Naive B cell (primary cell): ENCODE measurements around the gene C2CD2L. TPM values are rescaled to one million over a fixed set of nuclear protein-coding genes. Genes with fewer than 3 reads are reported as not detected.
A peak's percentile ranks its signal among the peaks of the same experiment; 100 is the strongest.
"Not testable (repeated sequence)": the region's sequence is repeated elsewhere in the genome, so short reads cannot be mapped to it uniquely, and the experiment has no call there.

Experiments
- ATAC-seq, 2 donors: fragments of 150-1000 bp; cut with Tn5 transposase; 2 replicates each; pipeline ENCODE4 v1.10.0; 2021; ENCODE audit warnings: low read depth in 2 of 2, mild to moderate bottlenecking in 2 of 2, moderate library complexity in 2 of 2
- DNase-seq: peaks from one replicate; pipeline ENCODE4 v3.0.0; 2022
- H3K27ac Mint-ChIP-seq, 6 donors: one replicate each; pipeline ENCODE4 v1.8.0; 2020 to 2022; ENCODE audit warnings: mild to moderate bottlenecking in 6 of 6, mixed read lengths in 6 of 6, moderate library complexity in 5 of 6, inconsistent platforms in 2 of 6
- H3K27me3 Mint-ChIP-seq, 3 donors: one replicate each; pipeline ENCODE4 v1.8.0; 2021 to 2022; ENCODE audit warnings: mixed read lengths in 3 of 3, mild to moderate bottlenecking in 1 of 3
- H3K36me3 Mint-ChIP-seq, 2 donors: one replicate each; pipeline ENCODE4 v1.8.0; 2020 to 2022; ENCODE audit warnings: mixed read lengths in 2 of 2, inconsistent platforms in 1 of 2, mild to moderate bottlenecking in 1 of 2
- H3K4me1 Mint-ChIP-seq, 3 donors: one replicate each; pipeline ENCODE4 v1.8.0; 2020 to 2022; ENCODE audit warnings: mixed read lengths in 3 of 3, inconsistent platforms in 1 of 3, mild to moderate bottlenecking in 1 of 3, moderate library complexity in 1 of 3
- H3K4me3 Mint-ChIP-seq, 8 donors: one replicate each; pipeline ENCODE4 v1.8.0; 2020 to 2022; ENCODE audit warnings: mild to moderate bottlenecking in 8 of 8, mixed read lengths in 8 of 8, moderate library complexity in 8 of 8, inconsistent platforms in 2 of 8
- H3K9me3 Mint-ChIP-seq, 7 donors: one replicate each; pipeline ENCODE4 v1.8.0; 2020 to 2022; ENCODE audit warnings: mixed read lengths in 7 of 7, mild to moderate bottlenecking in 5 of 7, inconsistent platforms in 2 of 7, moderate library complexity in 1 of 7
- polyA plus RNA-seq, 6 donors: library from polyadenylated mRNA; unstranded; fragments of 300-500 nt; fragmentation: Illumina TruSeq; gene quantifications; one replicate each; pipeline ENCODE4 v1.2.3, GENCODE V29; 2021; ENCODE audit warnings: low read depth in 6 of 6

C2CD2L gene
- polyA plus RNA-seq, 6 donors from 2014 or later, result 0.55 to 3.8 (median 2.0) TPM

- H3K9me3 Mint-ChIP-seq, result no peaks in the 10 kb centered on the region
- DNase-seq, result no peak
- peak overlapping the region in 1 of 6 donors; percentile 47 for H3K27ac Mint-ChIP-seq
- H3K27me3 Mint-ChIP-seq, result no peaks in the 10 kb centered on the region
- ATAC-seq, result no peak
- H3K36me3 Mint-ChIP-seq, result peaks cover 0 to 3% of the 10 kb centered on the region in 2 donors
- no peak overlapping the region for H3K4me3 Mint-ChIP-seq
- peaks cover 28 to 40% (median 35%) of the 10 kb centered on the region in 3 donors for H3K4me1 Mint-ChIP-seq
Measured at GRCh38 chr11:119125821-119126220, 18.7 kb downstream of the C2CD2L start.

GRCh38 chr11:119126675-119127268 lies 19.6 kb downstream of the C2CD2L start:
- no peak overlapping the region for H3K4me3 Mint-ChIP-seq

DNA sequence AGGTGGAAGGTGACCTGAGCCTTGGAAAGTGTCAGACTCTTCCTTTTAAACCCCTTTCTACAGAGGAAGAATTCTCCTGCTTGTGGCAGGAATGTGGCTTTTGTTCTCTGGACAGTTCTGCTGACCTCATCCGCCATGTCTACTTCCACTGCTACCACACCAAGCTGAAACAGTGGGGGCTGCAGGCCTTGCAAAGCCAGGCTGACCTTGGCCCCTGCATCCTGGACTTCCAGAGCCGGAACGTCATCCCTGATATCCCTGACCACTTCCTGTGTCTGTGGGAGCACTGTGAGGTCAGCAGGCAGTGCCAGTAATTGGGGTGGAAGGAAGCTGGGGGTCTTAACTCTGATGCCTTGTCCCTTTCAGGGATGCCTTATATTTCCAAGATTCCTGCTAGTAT lies 23.5 kb downstream of the C2CD2L start:
- Mint-ChIP-seq H3K27ac (no peak overlapping the region), H3K4me1 (peaks cover 5 to 14% (median 11%) of the 10 kb centered on the region in 3 donors)
- no peak for ATAC-seq

More at GRCh38 chr11:119126675-119127268, 19.6 kb downstream of the C2CD2L start:
- H3K27me3 Mint-ChIP-seq, result no peaks in the 10 kb centered on the region
- H3K36me3 Mint-ChIP-seq, result peaks cover 0 to 8% of the 10 kb centered on the region in 2 donors
- no peak overlapping the region for H3K27ac Mint-ChIP-seq
- ATAC-seq (no peak), DNase-seq (no peak)
- H3K4me1 Mint-ChIP-seq, result peaks cover 20 to 34% (median 29%) of the 10 kb centered on the region in 3 donors
- no peaks in the 10 kb centered on the region for H3K9me3 Mint-ChIP-seq

GRCh38 chr11:119134389-119134978 lies 27.3 kb downstream of the C2CD2L start:
- DNase-seq (no peak), ATAC-seq (no peak)
- peaks cover 0 to 5% (median 0%) of the 10 kb centered on the region in 3 donors for H3K4me1 Mint-ChIP-seq
- peaks cover 0 to 1% (median 0%) of the 10 kb centered on the region in 7 donors for H3K9me3 Mint-ChIP-seq
- no peak overlapping the region for H3K27ac Mint-ChIP-seq
- no peak overlapping the region for H3K4me3 Mint-ChIP-seq
- H3K36me3 Mint-ChIP-seq, result peaks cover 11 to 26% of the 10 kb centered on the region in 2 donors
- peaks cover 0 to 16% (median 5%) of the 10 kb centered on the region in 3 donors for H3K27me3 Mint-ChIP-seq

More for the DNA sequence above, 23.5 kb downstream of the C2CD2L start:
- H3K9me3 Mint-ChIP-seq, result no peaks in the 10 kb centered on the region
- DNase-seq, result no peak
- H3K36me3 Mint-ChIP-seq, result peaks cover 11 to 26% of the 10 kb centered on the region in 2 donors
- H3K27me3 Mint-ChIP-seq, result no peaks in the 10 kb centered on the region
- H3K4me3 Mint-ChIP-seq, result no peak overlapping the region

- peaks cover 9 to 40% (median 21%) of the 10 kb centered on the region in 3 donors for H3K27me3 Mint-ChIP-seq
- H3K4me1 Mint-ChIP-seq, H3K27ac Mint-ChIP-seq, ATAC-seq, H3K4me3 Mint-ChIP-seq, H3K9me3 Mint-ChIP-seq, DNase-seq, H3K36me3 Mint-ChIP-seq: not testable (repeated sequence)
Measured at GRCh38 chr11:119139276-119139675, 32.1 kb downstream of the C2CD2L start.

- no peak overlapping the region for H3K4me3 Mint-ChIP-seq
- H3K9me3 Mint-ChIP-seq, result peaks cover 0 to 5% (median 0%) of the 10 kb centered on the region in 7 donors
- peaks cover 43 to 57% (median 54%) of the 10 kb centered on the region in 3 donors for H3K27me3 Mint-ChIP-seq
- H3K36me3 Mint-ChIP-seq, result no peaks in the 10 kb centered on the region
- peak; percentile 22 for DNase-seq
- no peak overlapping the region for H3K27ac Mint-ChIP-seq
- H3K4me1 Mint-ChIP-seq, result peaks cover 12 to 16% (median 12%) of the 10 kb centered on the region in 3 donors
- ATAC-seq, result peak; percentile 61 to 68
Measured at GRCh38 chr11:119144825-119145486, 37.8 kb downstream of the C2CD2L start.

GRCh38 chr11:119145551-119145950 lies 38.4 kb downstream of the C2CD2L start:
- peaks cover 48 to 60% (median 53%) of the 10 kb centered on the region in 3 donors for H3K27me3 Mint-ChIP-seq

GRCh38 chr11:119147604-119148333 lies 40.6 kb downstream of the C2CD2L start:
- ATAC-seq, result peak in 1 of 2 donors; percentile 20
- peaks cover 57 to 75% (median 62%) of the 10 kb centered on the region in 3 donors for H3K27me3 Mint-ChIP-seq

More at GRCh38 chr11:119145551-119145950, 38.4 kb downstream of the C2CD2L start:
- ATAC-seq (no peak), DNase-seq (no peak)
- Mint-ChIP-seq H3K4me1 (peaks cover 12 to 16% (median 15%) of the 10 kb centered on the region in 3 donors), H3K9me3 (peaks cover 0 to 5% (median 0%) of the 10 kb centered on the region in 7 donors), H3K36me3 (no peaks in the 10 kb centered on the region), H3K27ac (no peak overlapping the region), H3K4me3 (no peak overlapping the region)

GRCh38 chr11:119148720-119149017 lies 41.5 kb downstream of the C2CD2L start:
- no peak for DNase-seq
- Mint-ChIP-seq H3K27ac (no peak overlapping the region), H3K4me3 (peak overlapping the region; percentile 66 to 94 (median 79)), H3K4me1 (peaks cover 12 to 17% (median 16%) of the 10 kb centered on the region in 3 donors), H3K9me3 (peaks cover 0 to 3% (median 0%) of the 10 kb centered on the region in 7 donors), H3K36me3 (no peaks in the 10 kb centered on the region), H3K27me3 (peaks cover 56 to 78% (median 63%) of the 10 kb centered on the region in 3 donors)
- ATAC-seq, result no peak

More at GRCh38 chr11:119147604-119148333, 40.6 kb downstream of the C2CD2L start:
- Mint-ChIP-seq H3K4me3 (peak overlapping the region; percentile 16 to 88 (median 77)), H3K9me3 (peaks cover 0 to 5% (median 0%) of the 10 kb centered on the region in 7 donors), H3K36me3 (no peaks in the 10 kb centered on the region), H3K4me1 (peaks cover 12 to 17% (median 16%) of the 10 kb centered on the region in 3 donors), H3K27ac (no peak overlapping the region)
- DNase-seq, result no peak

DNA sequence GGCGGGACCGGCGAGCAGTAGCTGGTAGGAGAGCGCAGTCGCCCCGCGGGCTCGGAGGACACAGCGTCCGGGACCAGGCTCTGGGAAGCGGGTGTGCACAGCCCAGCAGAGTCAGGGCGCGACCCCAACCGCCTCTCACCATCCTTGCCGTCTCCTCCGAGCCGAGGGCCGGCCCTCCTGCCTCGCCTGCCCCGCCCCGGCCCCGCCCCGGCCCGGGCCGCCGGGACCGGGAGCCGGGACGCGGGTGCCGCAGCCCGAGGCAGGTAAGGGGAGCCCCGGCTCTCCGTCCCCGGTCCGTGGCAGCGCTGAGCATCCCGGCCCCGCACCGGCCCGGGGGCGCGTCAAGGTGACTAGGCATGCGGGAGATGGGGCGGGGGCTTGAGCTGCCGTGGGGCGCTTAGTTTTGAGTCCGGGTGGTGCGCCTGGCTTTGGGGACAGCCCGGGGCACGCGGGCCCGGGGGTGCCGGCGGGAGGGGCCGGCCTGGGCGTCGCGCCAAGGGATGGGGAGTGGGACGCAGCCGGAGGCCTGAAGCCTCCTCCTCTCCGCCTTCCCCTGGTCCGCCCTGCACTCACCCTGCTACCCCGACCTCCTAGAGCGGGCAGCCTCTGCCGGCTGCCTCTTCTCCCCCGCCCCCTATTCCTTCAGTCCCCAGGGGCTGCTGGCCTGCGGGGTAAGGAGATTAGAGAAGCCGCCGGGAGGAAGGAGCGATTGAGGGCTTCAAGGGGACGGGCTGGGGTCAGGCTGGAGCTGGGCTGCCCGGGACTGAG lies 42.1 kb downstream of the C2CD2L start, which contains the start of gene ABCG4:
Gene ABCG4 (plus strand): TSS at position 35 of the 768 bp plus-strand sequence. CDS start 914 bp downstream, outside the sequence.
- peak; percentile 6 for DNase-seq
- Mint-ChIP-seq H3K9me3 (peaks cover 0 to 3% (median 0%) of the 10 kb centered on the region in 7 donors), H3K27ac (no peak within 1 kb of the TSS), H3K36me3 (no peaks in the 10 kb centered on the region), H3K4me1 (peaks cover 12 to 17% (median 16%) of the 10 kb centered on the region in 3 donors), H3K27me3 (peaks cover 53 to 81% (median 64%) of the 10 kb centered on the region in 3 donors), H3K4me3 (peak within 1 kb of the TSS; percentile 72 to 94 (median 80))
- peak; percentile 41 to 57 for ATAC-seq

GRCh38 chr11:119149786-119150275 lies 42.7 kb downstream of the C2CD2L start:
- H3K4me1 Mint-ChIP-seq, result peaks cover 12 to 17% (median 16%) of the 10 kb centered on the region in 3 donors
- H3K4me3 Mint-ChIP-seq, result peak overlapping the region; percentile 9 to 88 (median 70)
- H3K36me3 Mint-ChIP-seq, result no peaks in the 10 kb centered on the region
- no peak for DNase-seq
- peak in 1 of 2 donors; percentile 2 for ATAC-seq
- H3K27me3 Mint-ChIP-seq, result peaks cover 51 to 81% (median 66%) of the 10 kb centered on the region in 3 donors
- H3K9me3 Mint-ChIP-seq, result peaks cover 0 to 3% (median 0%) of the 10 kb centered on the region in 7 donors
- H3K27ac Mint-ChIP-seq, result no peak overlapping the region

DNA sequence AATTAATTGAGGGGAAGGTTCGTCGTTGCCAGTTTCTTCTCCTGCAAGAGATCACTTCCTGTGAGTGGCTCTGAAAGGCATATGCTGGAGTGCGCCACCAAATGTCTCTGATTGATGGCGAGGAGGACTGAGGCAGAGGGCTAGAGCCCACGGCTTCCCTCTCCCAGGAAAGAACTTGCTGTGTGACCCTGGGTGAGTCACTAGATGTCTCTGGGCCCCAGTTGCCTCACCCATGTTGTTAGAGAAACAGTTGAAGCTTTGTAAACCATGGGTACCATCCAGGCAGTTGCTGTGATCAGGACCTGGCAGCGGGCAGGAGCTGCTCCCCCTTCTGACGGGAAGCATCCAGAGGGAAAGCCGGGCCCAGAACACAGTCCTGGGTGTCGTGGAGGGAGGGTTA lies 44.9 kb downstream of the C2CD2L start:
- peak overlapping the region in 1 of 6 donors; percentile 42 for H3K27ac Mint-ChIP-seq
- peaks cover 12 to 22% (median 19%) of the 10 kb centered on the region in 3 donors for H3K4me1 Mint-ChIP-seq
- no peak for ATAC-seq
- H3K4me3 Mint-ChIP-seq, result no peak overlapping the region
- H3K9me3 Mint-ChIP-seq, result peaks cover 0 to 3% (median 0%) of the 10 kb centered on the region in 7 donors
- H3K36me3 Mint-ChIP-seq, result no peaks in the 10 kb centered on the region
- DNase-seq, result no peak
- H3K27me3 Mint-ChIP-seq, result peaks cover 40 to 81% (median 68%) of the 10 kb centered on the region in 3 donors
